NCI-H82 treated with DMSO at 0.1 percent for 48 hours (cell line): Measurements from ENCODE around the gene BAG3.

Experiments used
- DNase-seq: peaks from one replicate; lab custom pipeline; 2025; ENCODE audit not compliant: unreplicated experiment; lab: John Stamatoyannopoulos, UW

BAG3 gene

DNA sequence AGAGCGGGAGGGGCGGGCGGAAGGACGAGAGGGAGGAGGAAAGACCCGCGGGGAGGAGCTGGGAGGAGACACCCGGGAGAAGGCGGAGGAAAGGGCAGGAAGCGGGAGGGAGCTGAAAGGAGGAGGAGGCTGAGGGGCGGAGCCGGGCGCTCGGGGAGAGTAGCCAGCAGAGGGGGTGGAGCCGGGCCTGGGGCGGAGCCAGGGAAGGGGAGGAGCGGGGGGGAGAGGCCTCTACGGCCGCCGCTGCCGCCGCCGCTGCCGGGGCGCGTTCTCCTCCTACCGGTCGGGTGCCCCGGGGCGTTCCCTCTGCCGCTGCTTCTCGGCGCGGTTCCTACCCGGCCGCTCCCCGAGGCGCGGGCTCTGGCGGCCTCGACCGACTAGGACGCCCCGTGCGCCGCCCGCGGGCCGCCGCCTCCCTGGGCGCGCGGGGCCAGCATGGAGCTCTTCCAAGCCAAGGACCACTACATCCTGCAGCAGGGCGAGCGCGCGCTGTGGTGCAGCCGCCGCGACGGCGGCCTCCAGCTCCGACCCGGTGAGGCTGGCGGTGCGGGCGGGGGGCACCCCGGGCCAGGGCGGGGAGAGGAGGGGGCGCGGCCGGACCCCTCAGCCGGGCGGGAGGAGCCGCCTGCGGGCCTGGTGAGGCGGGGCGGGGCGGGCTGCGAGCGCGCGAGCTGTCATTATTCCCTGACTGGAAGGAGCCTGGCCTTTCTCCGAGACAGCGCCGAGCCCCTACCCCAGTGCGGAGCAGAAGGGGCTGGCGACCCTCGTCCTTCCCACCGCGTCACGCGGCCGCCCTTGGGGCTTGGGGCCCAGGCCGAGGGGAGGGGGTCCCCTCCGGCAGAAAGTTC is 74.9 kb downstream of the BAG3 start, which contains the start of gene INPP5F:
TSS of gene INPP5F (plus strand) at position 223 of the 848 bp plus-strand sequence. CDS start at position 436, 213 bp downstream.
- DNase-seq, result peak; percentile 95

DNA sequence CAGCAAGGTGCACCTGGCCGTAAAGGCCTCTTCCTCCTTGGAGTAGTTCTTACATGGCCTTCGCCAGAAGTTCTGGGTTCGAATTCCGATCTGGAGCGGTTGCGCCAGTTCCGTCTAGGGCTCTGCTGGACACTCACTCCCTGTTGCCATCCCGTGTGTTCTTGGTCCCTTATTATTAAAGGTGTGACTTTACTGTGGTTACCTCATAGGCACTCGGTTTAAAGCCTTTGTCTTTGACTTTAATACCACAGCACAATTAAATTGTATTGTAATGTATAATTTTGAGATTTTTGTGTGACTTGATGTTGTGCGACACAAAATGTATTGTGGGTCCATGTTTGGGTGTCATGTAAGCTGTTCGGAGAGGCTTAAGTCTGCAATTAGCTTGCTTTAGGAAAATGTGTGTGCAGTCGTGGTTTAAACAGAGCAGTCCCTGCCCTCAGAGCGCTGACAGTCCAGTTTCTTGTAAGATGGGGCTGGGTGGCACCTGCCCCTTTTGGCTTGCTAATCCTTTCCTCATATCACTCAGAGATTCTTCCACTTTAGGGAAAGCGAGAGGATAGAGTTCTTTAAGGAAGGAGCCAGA is 75.6 kb downstream of the BAG3 start:
- DNase-seq, result no peak
